IMR-90 (cell line): ENCODE measurements around the gene ARHGEF10L.

Experiments used
- BHLHE40 ChIP-seq: fragments of 150-350 bp; IDR thresholded peaks from 2 replicates; pipeline ENCODE4 v1.6.1; 2016; ENCODE audit warnings: mild to moderate bottlenecking, low read depth, low read length
- CEBPB ChIP-seq: IDR thresholded peaks from 2 replicates; pipeline ENCODE4 v1.6.1; 2012; ENCODE audit warnings: low read depth, low read length, improper control_type of control experiment
- CHD1 ChIP-seq: IDR thresholded peaks from 2 replicates; pipeline ENCODE4 v1.6.1; 2012; ENCODE audit warnings: low read depth, low read length, improper control_type of control experiment
- CTCF ChIP-seq: conservative IDR thresholded peaks from 2 replicates; pipeline ENCODE4 v1.5.1; 2012; ENCODE audit warnings: mild to moderate bottlenecking, low read depth, low read length, improper control_type of control experiment
- ELK1 ChIP-seq: fragments of 150-350 bp; IDR thresholded peaks from 2 replicates; pipeline ENCODE4 v1.6.1; 2016; ENCODE audit warnings: low read depth, mild to moderate bottlenecking, low read length, moderate library complexity, borderline replicate concordance
- FOS ChIP-seq: fragments of 150-350 bp; IDR thresholded peaks from 2 replicates; pipeline ENCODE4 v1.6.1; 2016; ENCODE audit warnings: low read depth, low read length
- MAFK ChIP-seq: IDR thresholded peaks from 2 replicates; pipeline ENCODE4 v1.6.1; 2012; ENCODE audit warnings: low read depth, low read length, improper control_type of control experiment
- MAZ ChIP-seq: IDR thresholded peaks from 2 replicates; pipeline ENCODE4 v1.6.1; 2012; ENCODE audit warnings: low read depth, mild to moderate bottlenecking, low read length, improper control_type of control experiment, moderate library complexity, borderline replicate concordance
- MXI1 ChIP-seq: IDR thresholded peaks from 2 replicates; pipeline ENCODE4 v1.6.1; 2012; ENCODE audit warnings: low read depth, mild to moderate bottlenecking, low read length, moderate library complexity, borderline replicate concordance
- POLR2A ChIP-seq: IDR thresholded peaks from 2 replicates; pipeline ENCODE4 v1.6.1; 2012; ENCODE audit warnings: mild to moderate bottlenecking, low read depth, low read length
- RAD21 ChIP-seq: IDR thresholded peaks from 2 replicates; pipeline ENCODE4 v1.6.1; 2012; ENCODE audit warnings: low read length, improper control_type of control experiment
- RCOR1 ChIP-seq: IDR thresholded peaks from 2 replicates; pipeline ENCODE4 v1.6.1; 2012; ENCODE audit warnings: mild to moderate bottlenecking, low read length, improper control_type of control experiment; ENCODE audit not compliant: insufficient replicate concordance
- RFX5 ChIP-seq: IDR thresholded peaks from 2 replicates; pipeline ENCODE4 v1.8.0; 2012; ENCODE audit warnings: low read depth, mild to moderate bottlenecking, low read length, moderate library complexity
- SMC3 ChIP-seq: fragments of 150-350 bp; IDR thresholded peaks from 2 replicates; pipeline ENCODE4 v1.6.1; 2016; ENCODE audit warnings: low read depth, mild to moderate bottlenecking, antibody characterized with exemption, low read length, moderate library complexity

DNA sequence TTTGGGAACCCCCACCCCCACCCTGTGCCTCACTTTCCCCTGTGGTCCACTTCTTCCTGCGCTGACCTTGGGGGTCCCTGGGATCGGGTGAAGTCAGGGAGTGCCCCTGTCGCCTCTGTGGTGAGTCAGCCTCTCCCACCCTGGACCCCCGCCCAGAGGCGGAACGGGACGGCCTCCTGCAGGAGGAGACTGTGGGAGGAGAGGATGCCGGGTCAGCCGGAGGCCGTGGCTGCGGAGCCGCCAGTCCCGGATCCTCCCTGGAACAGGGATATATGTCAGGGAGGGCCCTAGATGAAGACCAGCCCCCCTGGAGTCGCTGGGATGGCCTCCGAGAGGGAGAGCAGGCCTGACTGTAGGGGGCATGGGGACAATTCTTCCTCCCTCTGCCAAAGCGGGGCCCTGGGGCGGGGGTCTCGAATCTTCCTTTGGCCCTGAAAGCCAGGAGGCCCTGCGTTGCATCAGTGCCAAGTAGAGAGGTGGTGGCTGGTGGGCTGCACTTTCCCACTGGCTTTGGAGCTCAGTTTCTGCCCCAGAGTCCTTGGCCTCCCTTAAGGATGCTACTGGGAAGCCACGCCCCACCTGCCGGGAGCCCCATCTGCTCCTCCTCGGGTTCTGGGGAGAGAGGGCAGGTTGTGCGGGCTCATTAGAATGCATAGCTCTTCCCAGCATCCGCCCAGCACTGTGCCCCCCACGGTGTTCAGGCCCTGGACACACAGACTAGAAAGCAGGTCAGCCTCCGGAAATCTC is 930 bp downstream of the ARHGEF10L start:
- no peak for TF ChIP-seq POLR2A
- no peak for TF ChIP-seq CTCF
- TF ChIP-seq ELK1, result no peak
- TF ChIP-seq SMC3, result no peak
- TF ChIP-seq CHD1, result no peak
- TF ChIP-seq MAFK, result no peak
- no peak for TF ChIP-seq MAZ
- no peak for TF ChIP-seq FOS
- no peak for TF ChIP-seq RAD21
- TF ChIP-seq MXI1, result no peak
- no peak for TF ChIP-seq RCOR1
- TF ChIP-seq BHLHE40, result no peak
- no peak for TF ChIP-seq RFX5
- no peak for TF ChIP-seq CEBPB
